Measurements from ENCODE around the gene B3GALT6.

Gene B3GALT6

GRCh38 chr1:1273209-1273511 lies 41.1 kb downstream of the B3GALT6 start:
- ChIA-PET POLR2A (interaction anchor here (0.5 to 1.8 kb wide), 9 partner anchors 8 to 445 kb away, joined by 3 to 12 read pairs (median 3); no protein-coding TSS in a partner anchor), CTCF (no interaction called here)
- Histone ChIP-seq H3K4me1 (ENCODE audit: control insufficient read depth, insufficient read depth, low read length) (0 out of 2 replicates have a peak, but pooled peaks cover 4% of the 10 kb centered on the region), H3K9me3 (ENCODE audit: control insufficient read depth, insufficient read depth, low read depth, low read length) (no peaks in the 10 kb centered on the region), H3K27ac (ENCODE audit: extremely low read depth, low read depth, low read length) (peak overlapping the region; percentile 86), H3K36me3 (ENCODE audit: control insufficient read depth in 2 of 2, insufficient read depth in 1 of 2, low read length in 2 of 2) (peaks cover 4 to 45% of the 10 kb centered on the region in 2 experiments; a peak in 2 of 3 replicates), H3K4me3 (ENCODE audit: low read depth, low read length) (peak overlapping the region; percentile 89)
- peak; percentile 40 for TF ChIP-seq ZBTB26 (tag by site-specific recombination; optimal IDR thresholded peaks at IDR 0.05)
- TF ChIP-seq ZSCAN30 (tag by site-specific recombination; IDR thresholded peaks at IDR 0.05), result no peak
- TF ChIP-seq ZNF785 (tag by site-specific recombination; IDR thresholded peaks at IDR 0.05), result no peak

- CTCF ChIA-PET, result interaction anchor here (0.6 to 0.8 kb wide), 2 partner anchors 8 to 9 kb away, joined by 3 read pairs; no protein-coding TSS in a partner anchor
- no peak for TF ChIP-seq ZNF169 (tag by site-specific recombination; IDR thresholded peaks at IDR 0.05)
- TF ChIP-seq ZNF530 (tag by site-specific recombination; IDR thresholded peaks at IDR 0.05; ENCODE audit: low read depth), result no peak
- peak; percentile 90 for TF ChIP-seq ZBTB20 (tag by site-specific recombination; IDR thresholded peaks at IDR 0.05)
- TF ChIP-seq GLIS1 (tag by site-specific recombination; IDR thresholded peaks at IDR 0.05), result peak; percentile 45; the same call in 1 of the 2 replicates
- TF ChIP-seq ZNF621 (tag by site-specific recombination; IDR thresholded peaks at IDR 0.05), result no peak
- peak; percentile 44; the same call in 1 of the 2 replicates for TF ChIP-seq PBX3 (CRISPR knock-in tag; IDR thresholded peaks at IDR 0.05)
- peak; percentile 51 for TF ChIP-seq PATZ1 (tag by site-specific recombination; IDR thresholded peaks at IDR 0.05)
- TF ChIP-seq PRDM2 (tag by site-specific recombination; IDR thresholded peaks at IDR 0.05; ENCODE audit: borderline replicate concordance), result no peak
- TF ChIP-seq ZSCAN23 (tag by site-specific recombination; IDR thresholded peaks at IDR 0.05), result no peak
- TF ChIP-seq ZNF529 (tag by site-specific recombination; IDR thresholded peaks at IDR 0.05; ENCODE audit: insufficient replicate concordance), result no peak
- TF ChIP-seq ELK4 (IDR thresholded peaks at IDR 0.05; ENCODE audit: borderline replicate concordance, low read depth, low read length), result no peak
- 0 out of 2 replicates have a peak, but pooled peaks have one; percentile 54 for TF ChIP-seq ZNF610 (tag by site-specific recombination; IDR thresholded peaks at IDR 0.05; ENCODE audit: borderline replicate concordance)
- peak; percentile 84 for TF ChIP-seq YY2 (tag by site-specific recombination; IDR thresholded peaks at IDR 0.05)
- TF ChIP-seq ZNF23 (tag by site-specific recombination; IDR thresholded peaks at IDR 0.05; ENCODE audit: borderline replicate concordance), result no peak
- no peak for TF ChIP-seq ZNF37A (tag by site-specific recombination; IDR thresholded peaks at IDR 0.05)
- no peak for TF ChIP-seq ZNF302 (tag by site-specific recombination; IDR thresholded peaks at IDR 0.05; ENCODE audit: low read depth)
- TF ChIP-seq SP7 (tag by site-specific recombination; IDR thresholded peaks at IDR 0.05), result 0 out of 2 replicates have a peak, but pooled peaks have one; percentile 27
- no peak for TF ChIP-seq ZNF555 (tag by site-specific recombination; conservative IDR thresholded peaks at IDR 0.05)
- no peak for TF ChIP-seq HOXA7 (CRISPR knock-in tag; IDR thresholded peaks at IDR 0.05; ENCODE audit: borderline replicate concordance)
Measured at GRCh38 chr1:1273512-1274298, 41.7 kb downstream of the B3GALT6 start, which contains the start of gene UBE2J2. Gene UBE2J2 (minus strand): TSS chr1:1273854. CDS start chr1:1267992, 5,862 bp downstream.

More at GRCh38 chr1:1273512-1274298, 41.7 kb downstream of the B3GALT6 start, which contains the start of gene UBE2J2:
- H3K4me3 ChIP-seq (ENCODE audit: low read depth, low read length), result peak within 1 kb of the TSS; percentile 89
- H3K36me3 ChIP-seq (ENCODE audit: control insufficient read depth in 2 of 2, insufficient read depth in 1 of 2, low read length in 2 of 2), result peaks cover 4 to 40% of the 10 kb centered on the region in 2 experiments; a peak in 2 of 3 replicates
- 0 out of 2 replicates have a peak, but pooled peaks cover 4% of the 10 kb centered on the region for H3K4me1 ChIP-seq (ENCODE audit: control insufficient read depth, insufficient read depth, low read length)
- POLR2A ChIA-PET, result interaction anchor here (0.5 to 1.8 kb wide), 9 partner anchors 9 to 444 kb away, joined by 3 to 12 read pairs (median 3); no protein-coding TSS in a partner anchor
- H3K27ac ChIP-seq (ENCODE audit: extremely low read depth, low read depth, low read length), result peak within 1 kb of the TSS; percentile 86
- H3K9me3 ChIP-seq (ENCODE audit: control insufficient read depth, insufficient read depth, low read depth, low read length), result no peaks in the 10 kb centered on the region
